ENCODE data around the gene COL6A6.

The COL6A6 gene

GRCh38 chr3:130529486-130530215 is 12.7 kb downstream of the COL6A6 start:
- no peak for DNase-seq
- Histone ChIP-seq H3K9ac (ENCODE audit: low read length) (no peak overlapping the region), H3K9me3 (ENCODE audit: control insufficient read depth, low read length) (no peaks in the 10 kb centered on the region), H3K18ac (ENCODE audit: low read depth in 1 of 2, low read length in 2 of 2) (no peak overlapping the region), H3K27me3 (ENCODE audit: control insufficient read depth in 1 of 2, insufficient read depth in 1 of 2, low read length in 2 of 2) (peaks cover 2 to 5% of the 10 kb centered on the region in 2 experiments), H2BK120ac (ENCODE audit: low read depth, low read length) (no peak overlapping the region), H3K4me2 (ENCODE audit: low read length, poor library complexity, severe bottlenecking) (no peak overlapping the region), H3K23ac (ENCODE audit: low read length in 2 of 2) (no peak overlapping the region), H3K4me3 (ENCODE audit: insufficient read depth in 1 of 2, low read depth in 1 of 2, low read length in 2 of 2) (no peak overlapping the region), H2BK15ac (ENCODE audit: low read depth, poor library complexity, severe bottlenecking) (no peak overlapping the region), H4K8ac (ENCODE audit: low read length) (no peak overlapping the region), H2BK5ac (ENCODE audit: low read depth, low read length, poor library complexity, severe bottlenecking) (no peak overlapping the region), H3K4me1 (ENCODE audit: control insufficient read depth, insufficient read depth, low read depth, low read length) (no peaks in the 10 kb centered on the region), H2AFZ (ENCODE audit: low read depth, low read length) (no peak overlapping the region), H3K36me3 (ENCODE audit: control insufficient read depth in 1 of 2, insufficient read depth in 2 of 2, low read depth in 1 of 2, low read length in 2 of 2) (no peaks in the 10 kb centered on the region), H2BK12ac (ENCODE audit: low read length in 2 of 2) (no peak overlapping the region), H3K79me1 (replicated peaks; ENCODE audit: low read length, poor library complexity, severe bottlenecking) (no peaks in the 10 kb centered on the region), H4K91ac (ENCODE audit: low read length) (no peak overlapping the region), H3K27ac (ENCODE audit: low read length, poor library complexity, severe bottlenecking) (no peak overlapping the region), H3K14ac (ENCODE audit: low read length in 2 of 2) (no peak overlapping the region), H2AK5ac (ENCODE audit: low read length, severe bottlenecking) (no peak overlapping the region), H3K4ac (ENCODE audit: low read depth in 1 of 2, low read length in 2 of 2) (no peak overlapping the region)
- WGBS = 62% methylated on average over 4 of the region's 5 CpGs

- Histone ChIP-seq H3K4me3 (ENCODE audit: insufficient read depth in 1 of 2, low read depth in 1 of 2, low read length in 2 of 2) (no peak overlapping the region), H3K79me1 (replicated peaks; ENCODE audit: low read length, poor library complexity, severe bottlenecking) (no peaks in the 10 kb centered on the region), H3K14ac (ENCODE audit: low read length in 2 of 2) (no peak overlapping the region), H4K91ac (ENCODE audit: low read length) (no peak overlapping the region), H3K9ac (ENCODE audit: low read length) (no peak overlapping the region), H2BK120ac (ENCODE audit: low read depth, low read length) (no peak overlapping the region), H3K4ac (ENCODE audit: low read depth in 1 of 2, low read length in 2 of 2) (no peak overlapping the region), H3K4me2 (ENCODE audit: low read length, poor library complexity, severe bottlenecking) (no peak overlapping the region), H3K18ac (ENCODE audit: low read depth in 1 of 2, low read length in 2 of 2) (no peak overlapping the region), H2BK12ac (ENCODE audit: low read length in 2 of 2) (no peak overlapping the region), H3K9me3 (ENCODE audit: control insufficient read depth, low read length) (no peaks in the 10 kb centered on the region), H2BK5ac (ENCODE audit: low read depth, low read length, poor library complexity, severe bottlenecking) (no peak overlapping the region), H3K36me3 (ENCODE audit: control insufficient read depth in 1 of 2, insufficient read depth in 2 of 2, low read depth in 1 of 2, low read length in 2 of 2) (no peaks in the 10 kb centered on the region), H2AK5ac (ENCODE audit: low read length, severe bottlenecking) (no peak overlapping the region), H4K8ac (ENCODE audit: low read length) (no peak overlapping the region), H3K4me1 (ENCODE audit: control insufficient read depth, insufficient read depth, low read depth, low read length) (no peaks in the 10 kb centered on the region), H2AFZ (ENCODE audit: low read depth, low read length) (no peak overlapping the region), H3K23ac (ENCODE audit: low read length in 2 of 2) (no peak overlapping the region), H3K27ac (ENCODE audit: low read length, poor library complexity, severe bottlenecking) (no peak overlapping the region), H3K27me3 (ENCODE audit: control insufficient read depth in 1 of 2, insufficient read depth in 1 of 2, low read length in 2 of 2) (no peaks in the 10 kb centered on the region), H2BK15ac (ENCODE audit: low read depth, poor library complexity, severe bottlenecking) (no peak overlapping the region)
- 61% methylated on average over 2 of the region's 2 CpGs for WGBS
- DNase-seq = no peak
Observed at GRCh38 chr3:130533247-130533646, 16.3 kb downstream of the COL6A6 start.

GRCh38 chr3:130537673-130538304 is 20.8 kb downstream of the COL6A6 start:
- H2BK15ac ChIP-seq (ENCODE audit: low read depth, poor library complexity, severe bottlenecking) = no peak overlapping the region
- no CpG with 5 or more reads among the region's 1 CpG for WGBS
- H2BK5ac ChIP-seq (ENCODE audit: low read depth, low read length, poor library complexity, severe bottlenecking) = no peak overlapping the region
- no peak overlapping the region for H2BK120ac ChIP-seq (ENCODE audit: low read depth, low read length)
- H3K27ac ChIP-seq (ENCODE audit: low read length, poor library complexity, severe bottlenecking) = no peak overlapping the region
- H3K9ac ChIP-seq (ENCODE audit: low read length) = no peak overlapping the region
- H3K79me1 ChIP-seq (replicated peaks; ENCODE audit: low read length, poor library complexity, severe bottlenecking) = no peaks in the 10 kb centered on the region
- H3K23ac ChIP-seq (ENCODE audit: low read length in 2 of 2) = no peak overlapping the region
- H3K4me3 ChIP-seq (ENCODE audit: insufficient read depth in 1 of 2, low read depth in 1 of 2, low read length in 2 of 2) = no peak overlapping the region
- no peak overlapping the region for H4K8ac ChIP-seq (ENCODE audit: low read length)
- H3K36me3 ChIP-seq (ENCODE audit: control insufficient read depth in 1 of 2, insufficient read depth in 2 of 2, low read depth in 1 of 2, low read length in 2 of 2) = no peaks in the 10 kb centered on the region
- no peaks in the 10 kb centered on the region for H3K4me1 ChIP-seq (ENCODE audit: control insufficient read depth, insufficient read depth, low read depth, low read length)
- no peak for DNase-seq
- H2AK5ac ChIP-seq (ENCODE audit: low read length, severe bottlenecking) = no peak overlapping the region
- no peak overlapping the region for H3K4me2 ChIP-seq (ENCODE audit: low read length, poor library complexity, severe bottlenecking)
- no peak overlapping the region for H2AFZ ChIP-seq (ENCODE audit: low read depth, low read length)
- no peaks in the 10 kb centered on the region for H3K9me3 ChIP-seq (ENCODE audit: control insufficient read depth, low read length)
- no peak overlapping the region for H4K91ac ChIP-seq (ENCODE audit: low read length)
- H3K18ac ChIP-seq (ENCODE audit: low read depth in 1 of 2, low read length in 2 of 2) = no peak overlapping the region
- no peak overlapping the region for H3K4ac ChIP-seq (ENCODE audit: low read depth in 1 of 2, low read length in 2 of 2)
- no peak overlapping the region for H3K14ac ChIP-seq (ENCODE audit: low read length in 2 of 2)
- no peaks in the 10 kb centered on the region for H3K27me3 ChIP-seq (ENCODE audit: control insufficient read depth in 1 of 2, insufficient read depth in 1 of 2, low read length in 2 of 2)
- H2BK12ac ChIP-seq (ENCODE audit: low read length in 2 of 2) = no peak overlapping the region

- DNase-seq = peak; percentile 52
- no peak overlapping the region for H3K18ac ChIP-seq (ENCODE audit: low read depth in 1 of 2, low read length in 2 of 2)
Observed at GRCh38 chr3:130539005-130539404, 22.0 kb downstream of the COL6A6 start.

More at GRCh38 chr3:130539005-130539404, 22.0 kb downstream of the COL6A6 start:
- Histone ChIP-seq H4K8ac (ENCODE audit: low read length) (no peak overlapping the region), H3K9ac (ENCODE audit: low read length) (no peak overlapping the region), H3K36me3 (ENCODE audit: control insufficient read depth in 1 of 2, insufficient read depth in 2 of 2, low read depth in 1 of 2, low read length in 2 of 2) (no peaks in the 10 kb centered on the region), H2AK5ac (ENCODE audit: low read length, severe bottlenecking) (no peak overlapping the region), H2AFZ (ENCODE audit: low read depth, low read length) (no peak overlapping the region), H2BK120ac (ENCODE audit: low read depth, low read length) (no peak overlapping the region), H2BK5ac (ENCODE audit: low read depth, low read length, poor library complexity, severe bottlenecking) (no peak overlapping the region), H3K27ac (ENCODE audit: low read length, poor library complexity, severe bottlenecking) (no peak overlapping the region), H3K4me3 (ENCODE audit: insufficient read depth in 1 of 2, low read depth in 1 of 2, low read length in 2 of 2) (no peak overlapping the region), H3K9me3 (ENCODE audit: control insufficient read depth, low read length) (no peaks in the 10 kb centered on the region), H2BK12ac (ENCODE audit: low read length in 2 of 2) (no peak overlapping the region), H3K79me1 (replicated peaks; ENCODE audit: low read length, poor library complexity, severe bottlenecking) (no peaks in the 10 kb centered on the region), H3K4ac (ENCODE audit: low read depth in 1 of 2, low read length in 2 of 2) (no peak overlapping the region), H3K23ac (ENCODE audit: low read length in 2 of 2) (no peak overlapping the region), H4K91ac (ENCODE audit: low read length) (no peak overlapping the region), H3K14ac (ENCODE audit: low read length in 2 of 2) (no peak overlapping the region), H3K27me3 (ENCODE audit: control insufficient read depth in 1 of 2, insufficient read depth in 1 of 2, low read length in 2 of 2) (no peaks in the 10 kb centered on the region), H2BK15ac (ENCODE audit: low read depth, poor library complexity, severe bottlenecking) (no peak overlapping the region), H3K4me1 (ENCODE audit: control insufficient read depth, insufficient read depth, low read depth, low read length) (no peaks in the 10 kb centered on the region), H3K4me2 (ENCODE audit: low read length, poor library complexity, severe bottlenecking) (no peak overlapping the region)
- WGBS = 66% methylated on average over 6 of the region's 6 CpGs

All from mesenchymal stem cell (in vitro differentiated cells and primary cell).